Liver (tissue), 3 donors: ENCODE measurements around the gene OR5AC2.

Experiments used
- JUND ChIP-seq, 2 donors: IDR thresholded peaks; 2 replicates each; pipeline ENCODE4 v1.6.1; 2016; ENCODE audit warnings: antibody characterized with exemption in 2 of 2
- TAF1 ChIP-seq: conservative IDR thresholded peaks from 2 replicates; pipeline ENCODE4 v1.6.1; 2016; ENCODE audit warnings: antibody characterized with exemption, mild to moderate bottlenecking
- YY1 ChIP-seq: IDR thresholded peaks from 2 replicates; pipeline ENCODE4 v1.6.1; 2016; ENCODE audit warnings: antibody characterized with exemption, mild to moderate bottlenecking
- TF ChIP-seq, protein P1 (sequence below): fragments of 150-350 bp; IDR thresholded peaks from 2 replicates; pipeline ENCODE4 v1.5.1; 2017; ENCODE audit warnings: improper control_type of control experiment, low read depth, low read length; ENCODE audit not compliant: missing input control
- TF ChIP-seq, protein P2 (sequence below): IDR thresholded peaks from 2 replicates; pipeline ENCODE4 v1.6.1; 2016; ENCODE audit warnings: antibody characterized with exemption
- donor health status: healthy.
- donor health status: healthy.

DNA sequence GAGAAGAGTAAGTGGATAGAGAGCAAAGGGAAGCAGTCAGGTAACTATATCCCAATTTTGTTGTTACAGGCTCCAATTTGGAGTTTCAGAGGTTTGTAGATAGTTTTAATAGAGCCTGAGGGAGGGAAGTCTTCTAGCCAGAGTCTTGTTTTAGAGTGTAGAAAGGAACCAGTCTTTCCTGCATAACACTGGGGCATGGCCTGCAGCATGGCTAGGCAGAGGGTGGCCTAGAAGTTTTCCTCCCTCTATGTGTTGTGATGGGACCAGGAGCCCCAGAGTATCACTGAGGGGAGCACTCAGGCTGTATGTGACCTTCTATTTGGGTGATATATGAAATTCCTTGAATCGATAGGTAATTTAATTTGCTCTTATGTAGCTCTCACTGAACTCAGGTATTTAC is 29.3 kb upstream of the OR5AC2 start:
- TF ChIP-seq TAF1 (no peak), YY1 (no peak), JUND (IDR thresholded peaks at IDR 0.05) (no peak)
- TF ChIP-seq, protein P1, sequence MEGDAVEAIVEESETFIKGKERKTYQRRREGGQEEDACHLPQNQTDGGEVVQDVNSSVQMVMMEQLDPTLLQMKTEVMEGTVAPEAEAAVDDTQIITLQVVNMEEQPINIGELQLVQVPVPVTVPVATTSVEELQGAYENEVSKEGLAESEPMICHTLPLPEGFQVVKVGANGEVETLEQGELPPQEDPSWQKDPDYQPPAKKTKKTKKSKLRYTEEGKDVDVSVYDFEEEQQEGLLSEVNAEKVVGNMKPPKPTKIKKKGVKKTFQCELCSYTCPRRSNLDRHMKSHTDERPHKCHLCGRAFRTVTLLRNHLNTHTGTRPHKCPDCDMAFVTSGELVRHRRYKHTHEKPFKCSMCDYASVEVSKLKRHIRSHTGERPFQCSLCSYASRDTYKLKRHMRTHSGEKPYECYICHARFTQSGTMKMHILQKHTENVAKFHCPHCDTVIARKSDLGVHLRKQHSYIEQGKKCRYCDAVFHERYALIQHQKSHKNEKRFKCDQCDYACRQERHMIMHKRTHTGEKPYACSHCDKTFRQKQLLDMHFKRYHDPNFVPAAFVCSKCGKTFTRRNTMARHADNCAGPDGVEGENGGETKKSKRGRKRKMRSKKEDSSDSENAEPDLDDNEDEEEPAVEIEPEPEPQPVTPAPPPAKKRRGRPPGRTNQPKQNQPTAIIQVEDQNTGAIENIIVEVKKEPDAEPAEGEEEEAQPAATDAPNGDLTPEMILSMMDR: no peak
- TF ChIP-seq, protein P2, sequence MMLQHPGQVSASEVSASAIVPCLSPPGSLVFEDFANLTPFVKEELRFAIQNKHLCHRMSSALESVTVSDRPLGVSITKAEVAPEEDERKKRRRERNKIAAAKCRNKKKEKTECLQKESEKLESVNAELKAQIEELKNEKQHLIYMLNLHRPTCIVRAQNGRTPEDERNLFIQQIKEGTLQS: no peak
